Measurements from ENCODE around the gene PLB1.

Gene PLB1

GRCh38 chr2:28631514-28632206 is 135.8 kb downstream of the PLB1 start:
- no peak for DNase-seq

GRCh38 chr2:28632791-28633190 is 136.9 kb downstream of the PLB1 start:
- DNase-seq = no peak

- no peak for DNase-seq
Observed at GRCh38 chr2:28633204-28633603, 137.3 kb downstream of the PLB1 start.

GRCh38 chr2:28633746-28634145 is 137.9 kb downstream of the PLB1 start:
- no peak for DNase-seq

- no peak for DNase-seq
Observed at GRCh38 chr2:28635191-28635611, 139.3 kb downstream of the PLB1 start.

- DNase-seq = no peak
Observed at GRCh38 chr2:28636491-28636890, 140.6 kb downstream of the PLB1 start.

- no peak for DNase-seq
Observed at GRCh38 chr2:28637066-28638047, 141.5 kb downstream of the PLB1 start.

- DNase-seq = no peak
Observed at GRCh38 chr2:28638102-28638501, 142.2 kb downstream of the PLB1 start.

- DNase-seq = no peak
Observed at GRCh38 chr2:28639092-28639691, 143.3 kb downstream of the PLB1 start.

- no peak for DNase-seq
Observed at GRCh38 chr2:28639836-28640235, 144.0 kb downstream of the PLB1 start.

- peak; percentile 16 for DNase-seq
Observed at GRCh38 chr2:28640260-28640907, 144.5 kb downstream of the PLB1 start.

GRCh38 chr2:28640908-28641300 is 145.0 kb downstream of the PLB1 start:
- no peak for DNase-seq

- DNase-seq = no peak
Observed at GRCh38 chr2:28642796-28643195, 146.9 kb downstream of the PLB1 start.

- no peak for DNase-seq
Observed at GRCh38 chr2:28643327-28643726, 147.5 kb downstream of the PLB1 start.

GRCh38 chr2:28643911-28644334 is 148.1 kb downstream of the PLB1 start:
- DNase-seq = peak; percentile 50

- no peak for DNase-seq
Observed at GRCh38 chr2:28644760-28645159, 148.9 kb downstream of the PLB1 start.

- no peak for DNase-seq
Observed at GRCh38 chr2:28645553-28645952, 149.7 kb downstream of the PLB1 start.

- peak; percentile 25 for DNase-seq
Observed at GRCh38 chr2:28647682-28648081, 151.8 kb downstream of the PLB1 start.

GRCh38 chr2:28648147-28648546 is 152.3 kb downstream of the PLB1 start:
- no peak for DNase-seq

- no peak for DNase-seq
Observed at GRCh38 chr2:28648671-28649395, 153.0 kb downstream of the PLB1 start.

GRCh38 chr2:28649481-28650265 is 153.8 kb downstream of the PLB1 start:
- peak; percentile 68 for DNase-seq

GRCh38 chr2:28650266-28650584 is 154.4 kb downstream of the PLB1 start:
- DNase-seq = no peak
